Measurements from ENCODE around the gene AQP7.
"Not testable (repeated sequence)": the region's sequence is repeated elsewhere in the genome, so short reads cannot be mapped to it uniquely, and the experiment has no call there.

The AQP7 gene

DNA sequence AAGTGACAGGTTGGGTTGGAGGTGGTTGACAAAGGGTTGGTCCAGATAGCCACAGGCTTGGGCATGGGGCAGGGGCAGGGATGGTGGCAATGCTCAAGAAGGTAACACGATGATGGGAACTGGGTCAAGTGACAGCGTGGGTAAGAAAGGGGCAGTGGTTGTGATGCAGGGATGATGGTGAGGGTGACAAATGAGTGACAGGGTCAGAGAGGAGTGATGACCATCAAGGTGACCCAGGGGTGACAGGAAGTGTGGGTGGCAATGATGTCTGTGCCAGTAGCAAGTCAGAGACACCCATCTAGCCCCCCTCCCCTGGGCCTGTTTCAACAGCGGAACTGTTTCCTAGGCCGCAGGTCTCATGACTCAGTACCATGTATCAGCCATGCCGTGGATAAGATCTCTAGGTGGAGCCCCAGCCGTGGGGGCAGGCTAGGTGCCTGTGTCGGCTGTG, 24.5 kb upstream of the AQP7 start:
- Histone ChIP-seq H3K4me1 (no peaks in the 10 kb centered on the region), H3K4me3 (ENCODE audit: low read depth, low read length) (no peak overlapping the region), H3K36me3 (no peaks in the 10 kb centered on the region), H3K27me3 (no peaks in the 10 kb centered on the region), H3K9me3 (no peaks in the 10 kb centered on the region)
- DNase-seq, result peak; percentile 48
- TF ChIP-seq, protein P1, sequence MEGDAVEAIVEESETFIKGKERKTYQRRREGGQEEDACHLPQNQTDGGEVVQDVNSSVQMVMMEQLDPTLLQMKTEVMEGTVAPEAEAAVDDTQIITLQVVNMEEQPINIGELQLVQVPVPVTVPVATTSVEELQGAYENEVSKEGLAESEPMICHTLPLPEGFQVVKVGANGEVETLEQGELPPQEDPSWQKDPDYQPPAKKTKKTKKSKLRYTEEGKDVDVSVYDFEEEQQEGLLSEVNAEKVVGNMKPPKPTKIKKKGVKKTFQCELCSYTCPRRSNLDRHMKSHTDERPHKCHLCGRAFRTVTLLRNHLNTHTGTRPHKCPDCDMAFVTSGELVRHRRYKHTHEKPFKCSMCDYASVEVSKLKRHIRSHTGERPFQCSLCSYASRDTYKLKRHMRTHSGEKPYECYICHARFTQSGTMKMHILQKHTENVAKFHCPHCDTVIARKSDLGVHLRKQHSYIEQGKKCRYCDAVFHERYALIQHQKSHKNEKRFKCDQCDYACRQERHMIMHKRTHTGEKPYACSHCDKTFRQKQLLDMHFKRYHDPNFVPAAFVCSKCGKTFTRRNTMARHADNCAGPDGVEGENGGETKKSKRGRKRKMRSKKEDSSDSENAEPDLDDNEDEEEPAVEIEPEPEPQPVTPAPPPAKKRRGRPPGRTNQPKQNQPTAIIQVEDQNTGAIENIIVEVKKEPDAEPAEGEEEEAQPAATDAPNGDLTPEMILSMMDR (IDR thresholded peaks at IDR 0.05; ENCODE audit: low read depth, low read length), result no peak

DNA sequence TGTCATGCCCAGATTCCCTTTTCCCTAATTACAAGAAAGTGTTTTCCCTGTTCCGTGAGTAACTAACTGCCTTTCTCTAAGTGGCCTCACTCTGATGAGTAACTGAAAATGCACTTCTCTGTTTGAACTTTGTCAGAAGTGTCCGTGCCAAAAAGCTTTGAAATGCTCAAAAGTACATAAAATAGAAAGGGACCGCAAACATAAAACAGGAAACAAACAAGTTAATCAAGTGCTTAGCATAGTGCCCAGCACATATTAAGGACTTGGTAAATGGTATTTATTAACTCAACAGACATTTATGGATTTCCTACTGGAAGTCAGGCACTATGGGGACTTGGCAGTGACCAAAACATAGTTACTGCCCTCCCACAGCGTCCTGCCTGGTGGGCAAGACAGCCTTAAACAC, 22.8 kb upstream of the AQP7 start:
- Histone ChIP-seq H3K4me3 (ENCODE audit: low read depth, low read length) (no peak overlapping the region), H3K4me1 (no peaks in the 10 kb centered on the region), H3K36me3 (no peaks in the 10 kb centered on the region), H3K27me3 (no peaks in the 10 kb centered on the region), H3K9me3 (no peaks in the 10 kb centered on the region)
- TF ChIP-seq, protein P1 (IDR thresholded peaks at IDR 0.05; ENCODE audit: low read depth, low read length), result no peak
- no peak for DNase-seq

DNA sequence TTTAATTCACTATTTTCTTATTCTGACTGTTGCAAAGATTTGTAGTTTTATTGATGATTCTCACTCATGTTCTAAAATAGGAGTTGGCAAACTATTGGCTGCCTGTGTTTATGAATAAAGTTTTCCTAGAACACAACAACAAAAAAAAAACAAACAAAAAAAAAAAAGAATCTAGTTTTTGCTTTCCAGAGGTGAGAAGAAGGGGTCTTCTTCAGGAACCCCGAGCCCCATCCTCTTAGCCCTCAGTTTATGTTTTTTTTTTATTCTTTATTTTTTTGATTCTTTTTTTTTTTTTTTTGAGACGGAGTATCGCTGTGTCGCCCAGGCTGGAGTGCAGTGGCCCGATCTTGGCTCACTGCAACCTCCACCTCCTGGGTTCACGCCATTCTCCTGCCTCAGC, 22.1 kb upstream of the AQP7 start:
- not testable (repeated sequence) for DNase-seq; H3K27me3 ChIP-seq; H3K9me3 ChIP-seq; H3K36me3 ChIP-seq; H3K4me3 ChIP-seq (ENCODE audit: low read depth, low read length); H3K4me1 ChIP-seq

DNA sequence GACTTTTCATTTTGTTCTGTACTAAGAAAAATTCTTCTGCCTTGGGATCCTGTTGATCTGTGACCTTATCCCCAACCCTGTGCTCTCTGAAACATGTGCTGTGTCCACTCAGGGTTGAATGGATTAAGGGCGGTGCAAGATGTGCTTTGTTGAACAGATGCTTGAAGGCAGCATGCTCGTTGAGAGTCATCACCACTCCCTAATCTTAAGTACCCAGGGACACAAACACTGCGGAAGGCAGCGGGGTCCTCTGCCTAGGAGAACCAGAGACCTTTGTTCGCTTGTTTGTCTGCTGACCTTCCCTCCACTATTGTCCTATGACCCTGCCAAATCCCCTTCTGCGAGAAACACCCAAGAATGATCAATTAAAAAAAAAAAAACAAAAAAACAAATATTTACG, 21.7 kb upstream of the AQP7 start:
- not testable (repeated sequence) for H3K9me3 ChIP-seq; H3K4me1 ChIP-seq; H3K27me3 ChIP-seq; H3K36me3 ChIP-seq; H3K4me3 ChIP-seq (ENCODE audit: low read depth, low read length); DNase-seq

DNA sequence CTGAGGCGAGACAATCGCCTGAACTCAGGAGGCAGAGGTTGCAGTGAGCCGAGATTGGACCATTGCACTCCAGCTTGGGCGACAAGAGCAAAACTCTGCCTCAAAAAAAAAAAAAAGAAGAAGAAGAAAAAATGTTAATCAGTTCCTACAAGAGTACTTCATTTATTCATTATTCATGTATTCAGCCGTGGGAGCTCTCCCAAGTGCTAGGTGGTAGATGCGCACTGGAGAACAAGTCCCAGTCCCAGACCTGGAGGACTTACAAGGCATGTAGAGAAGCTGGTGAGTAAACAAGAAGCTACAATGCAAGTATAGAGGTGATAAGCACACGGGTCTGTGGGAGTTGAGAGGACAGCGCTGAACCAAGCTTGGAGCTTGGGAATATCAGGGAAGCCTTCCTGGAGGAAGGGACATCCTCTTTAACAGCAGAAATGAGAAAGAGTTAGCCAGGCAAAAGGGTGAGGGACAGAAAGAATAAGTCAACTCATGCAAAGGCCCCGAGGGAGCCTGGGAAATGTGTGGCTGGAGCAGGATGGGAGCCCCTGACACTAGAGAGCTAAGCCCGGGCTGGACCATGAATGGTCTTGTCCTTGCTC, 17.4 kb upstream of the AQP7 start:
- no peak for DNase-seq
- no peak overlapping the region for H3K4me3 ChIP-seq (ENCODE audit: low read depth, low read length)
- TF ChIP-seq, protein P1 (IDR thresholded peaks at IDR 0.05; ENCODE audit: low read depth, low read length), result no peak
- no peaks in the 10 kb centered on the region for H3K36me3 ChIP-seq
- no peaks in the 10 kb centered on the region for H3K9me3 ChIP-seq
- H3K4me1 ChIP-seq, result no peaks in the 10 kb centered on the region
- no peaks in the 10 kb centered on the region for H3K27me3 ChIP-seq

DNA sequence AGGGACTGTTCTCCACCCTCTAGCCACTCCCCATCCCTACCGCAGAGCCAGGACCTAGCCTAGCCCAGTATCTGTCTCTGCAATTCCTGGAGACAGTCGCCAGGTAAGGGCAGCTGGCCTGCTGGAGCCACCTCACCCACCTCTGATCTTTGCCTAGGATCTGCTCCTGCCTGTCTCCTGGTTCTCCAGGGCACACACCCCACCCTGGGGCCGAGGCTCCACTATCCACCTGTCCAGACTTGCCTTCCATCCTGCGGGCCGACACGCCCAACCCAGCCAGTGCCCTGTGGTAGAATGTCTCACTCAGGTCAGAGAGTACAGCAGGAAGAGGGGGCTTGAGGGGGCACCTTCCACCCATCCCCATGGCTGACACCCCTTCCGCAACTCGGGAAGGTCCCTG, 15.7 kb upstream of the AQP7 start:
- no peaks in the 10 kb centered on the region for H3K36me3 ChIP-seq
- TF ChIP-seq, protein P1 (IDR thresholded peaks at IDR 0.05; ENCODE audit: low read depth, low read length), result no peak
- H3K4me3 ChIP-seq (ENCODE audit: low read depth, low read length), result no peak overlapping the region
- H3K9me3 ChIP-seq, result no peaks in the 10 kb centered on the region
- no peak for DNase-seq
- no peaks in the 10 kb centered on the region for H3K27me3 ChIP-seq
- H3K4me1 ChIP-seq, result no peaks in the 10 kb centered on the region

DNA sequence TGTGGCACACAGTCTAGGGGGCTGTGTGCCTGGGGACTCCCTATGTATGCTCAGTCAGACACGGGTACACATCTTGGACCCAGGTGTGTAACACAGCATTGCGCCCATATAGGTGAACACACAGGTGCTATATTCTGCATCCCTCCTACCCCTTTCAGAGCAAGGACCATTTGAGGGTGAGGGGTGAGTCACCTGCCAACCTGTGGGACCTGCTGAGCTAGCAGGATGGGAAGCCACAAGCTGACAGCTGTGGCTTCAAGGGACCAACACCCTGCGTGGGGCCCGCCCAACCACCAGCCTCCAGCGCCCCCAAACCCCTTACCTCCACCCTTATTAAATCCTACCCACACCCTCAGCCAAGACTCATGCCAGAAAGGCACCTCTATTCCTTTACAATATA, 14.6 kb upstream of the AQP7 start:
- Histone ChIP-seq H3K4me1 (no peaks in the 10 kb centered on the region), H3K9me3 (no peaks in the 10 kb centered on the region), H3K36me3 (no peaks in the 10 kb centered on the region), H3K4me3 (ENCODE audit: low read depth, low read length) (no peak overlapping the region), H3K27me3 (no peaks in the 10 kb centered on the region)
- DNase-seq, result no peak
- TF ChIP-seq, protein P1 (IDR thresholded peaks at IDR 0.05; ENCODE audit: low read depth, low read length), result no peak
